HL-60 (cell line): ENCODE results near the gene EFCC1.

Source experiments
- DNase-seq, 2 experiments: peaks; one replicate each; pipeline ENCODE4 v3.0.0-alpha.2; 2010 to 2020; ENCODE audit warnings: low read depth in 1 of 2, low spot score in 1 of 2
- H3K27ac ChIP-seq: fragments of 250-450 bp; sonication (Bioruptor Pico); replicated peaks from 2 replicates; pipeline ENCODE4 v1.5.1; 2020; ENCODE audit warnings: mild to moderate bottlenecking, moderate library complexity
- H3K27me3 ChIP-seq: fragments of 250-450 bp; sonication (Bioruptor Pico); 2 replicates; pipeline ENCODE4 v1.5.1; 2021; ENCODE audit warnings: mild to moderate bottlenecking, moderate library complexity; ENCODE audit not compliant: insufficient read depth, poor library complexity, severe bottlenecking
- H3K4me3 ChIP-seq: replicated peaks from 2 replicates; pipeline ENCODE4 v1.5.1; 2011; ENCODE audit warnings: mild to moderate bottlenecking, control low read depth, low read length; ENCODE audit not compliant: insufficient read depth
- CTCF ChIP-seq: IDR thresholded peaks from one replicate; pipeline ENCODE4 v1.5.1; 2011; ENCODE audit warnings: low read length, control low read depth, inconsistent platforms; ENCODE audit not compliant: insufficient read depth
- GABPA ChIP-seq: IDR thresholded peaks from 2 replicates; pipeline ENCODE4 v1.6.1; 2012; ENCODE audit warnings: low read depth
- POLR2AphosphoS5 ChIP-seq: IDR thresholded peaks from 2 replicates; pipeline ENCODE4 v1.6.1; 2012; ENCODE audit warnings: low read depth
- REST ChIP-seq: IDR thresholded peaks from 2 replicates; pipeline ENCODE4 v1.6.1; 2012; ENCODE audit warnings: low read depth; ENCODE audit not compliant: insufficient replicate concordance
- SPI1 ChIP-seq: IDR thresholded peaks from 2 replicates; pipeline ENCODE4 v1.6.1; 2012; ENCODE audit warnings: low read depth, mild to moderate bottlenecking, borderline replicate concordance

EFCC1 gene

GRCh38 chr3:129061023-129061887, 60.2 kb downstream of the EFCC1 start:
- Histone ChIP-seq H3K27ac (no peak overlapping the region), H3K4me3 (no peak overlapping the region), H3K27me3 (no peaks in the 10 kb centered on the region)
- TF ChIP-seq SPI1, result no peak
- TF ChIP-seq POLR2AphosphoS5, result no peak
- DNase-seq, result no peak

GRCh38 chr3:129061888-129062834, 61.1 kb downstream of the EFCC1 start:
- Histone ChIP-seq H3K27ac (no peak overlapping the region), H3K4me3 (no peak overlapping the region), H3K27me3 (no peaks in the 10 kb centered on the region)
- TF ChIP-seq CTCF (no peak), GABPA (no peak), REST (no peak), SPI1 (no peak), POLR2AphosphoS5 (no peak)
- DNase-seq, result no peak

GRCh38 chr3:129063091-129063640, 62.1 kb downstream of the EFCC1 start:
- Histone ChIP-seq H3K27ac (no peak overlapping the region), H3K27me3 (no peaks in the 10 kb centered on the region), H3K4me3 (no peak overlapping the region)
- DNase-seq, result no peak
- TF ChIP-seq CTCF (no peak), GABPA (no peak), SPI1 (no peak), REST (no peak), POLR2AphosphoS5 (no peak)
